Activated CD4-positive, alpha-beta T cell treated with anti-CD3 and anti-CD28 coated beads, Interleukin-2, amount 10 ng/mL, durations not matched to agents 7 days and 5 days (primary cell): Measurements from ENCODE around the gene CFAP43. TPM values are rescaled to one million over a fixed set of nuclear protein-coding genes. Genes with fewer than 3 reads are reported as not detected.

Experiments
- CTCF ChIA-PET: fragments of 350-600 bp; sonication (Branson Sonifier 250); formaldehyde crosslinking; loops from one replicate; lab custom pipeline; 2021; ENCODE audit warnings: antibody characterized with exemption; lab: Charles Lee
- POLR2A ChIA-PET: fragments of 350-600 bp; sonication (Branson Sonifier 250); formaldehyde crosslinking; loops from one replicate; lab custom pipeline; 2021; ENCODE audit warnings: antibody characterized with exemption; lab: Charles Lee
- DNase-seq: peaks from one replicate; pipeline ENCODE4 v3.0.0-alpha.2; 2020
- H3K27ac Mint-ChIP-seq: one replicate; pipeline ENCODE4 v1.8.0; 2021; ENCODE audit warnings: mild to moderate bottlenecking, moderate library complexity, mixed read lengths
- H3K27me3 Mint-ChIP-seq: one replicate; pipeline ENCODE4 v1.8.0; 2021; ENCODE audit warnings: mixed read lengths
- H3K36me3 Mint-ChIP-seq: one replicate; pipeline ENCODE4 v1.8.0; 2021; ENCODE audit warnings: low read depth, mixed read lengths
- H3K4me1 Mint-ChIP-seq: one replicate; pipeline ENCODE4 v1.8.0; 2021; ENCODE audit warnings: mixed read lengths
- H3K4me3 Mint-ChIP-seq: one replicate; pipeline ENCODE4 v1.8.0; 2021; ENCODE audit warnings: mild to moderate bottlenecking, moderate library complexity, mixed read lengths
- H3K9me3 Mint-ChIP-seq: one replicate; pipeline ENCODE4 v1.8.0; 2021; ENCODE audit warnings: mixed read lengths
- total RNA-seq, 2 experiments: library from RNA; stranded (reverse); gene quantifications; one replicate each; pipeline ENCODE4 v1.2.3, GENCODE V29; 2021

CFAP43 gene
- total RNA-seq, 2 experiments from 2014 or later = not detected

DNA sequence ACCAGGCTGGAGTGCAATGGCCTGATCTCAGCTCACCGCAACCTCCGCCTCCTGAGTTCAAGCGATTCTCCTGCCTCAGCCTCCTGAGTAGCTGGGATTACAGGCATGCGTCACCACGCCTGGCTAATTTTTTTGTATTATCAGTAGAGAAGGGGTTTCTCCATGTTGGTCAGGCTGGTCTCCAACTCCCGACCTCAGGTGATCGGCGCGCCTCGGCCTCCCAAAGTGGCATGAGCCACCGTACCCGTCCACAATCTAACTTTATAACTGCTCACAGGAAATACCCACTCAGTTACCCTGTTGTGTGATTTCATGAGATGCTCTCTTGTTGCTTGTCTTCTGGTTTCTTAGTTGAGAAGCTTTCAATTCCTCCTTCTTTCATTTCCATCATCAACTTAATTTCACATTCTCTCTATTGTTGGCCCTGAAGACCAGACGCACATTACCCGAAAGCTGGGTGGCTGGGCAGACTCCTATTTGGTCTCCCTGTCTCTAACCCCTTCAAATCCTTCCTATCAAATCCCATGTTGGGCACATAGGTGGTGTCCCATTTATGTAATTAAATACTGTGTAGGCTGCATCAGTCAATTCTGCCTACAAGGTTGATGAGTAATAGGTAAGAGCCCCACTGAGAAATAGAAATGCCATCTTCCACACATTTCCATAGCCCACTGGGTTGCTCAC is 35.7 kb upstream of the CFAP43 start:
- CTCF ChIA-PET = interaction anchor here (1.2 kb wide), 2 partner anchors 11 to 14 kb away, joined by 4 to 5 read pairs; no protein-coding TSS in a partner anchor
- H3K27ac Mint-ChIP-seq = peak overlapping the region; percentile 97
- peak overlapping the region; percentile 91 for H3K4me3 Mint-ChIP-seq
- H3K9me3 Mint-ChIP-seq = no peaks in the 10 kb centered on the region
- DNase-seq = no peak
- POLR2A ChIA-PET = no interaction called here
- peaks cover 44% of the 10 kb centered on the region for H3K36me3 Mint-ChIP-seq
- H3K4me1 Mint-ChIP-seq = peaks cover 42% of the 10 kb centered on the region
- peaks cover 2% of the 10 kb centered on the region for H3K27me3 Mint-ChIP-seq

GRCh38 chr10:104264783-104265182 is 32.6 kb upstream of the CFAP43 start:
- Mint-ChIP-seq H3K27ac (no peak overlapping the region), H3K4me3 (no peak overlapping the region), H3K9me3 (no peaks in the 10 kb centered on the region), H3K36me3 (peaks cover 73% of the 10 kb centered on the region), H3K4me1 (peaks cover 67% of the 10 kb centered on the region), H3K27me3 (no peaks in the 10 kb centered on the region)
- ChIA-PET POLR2A (no interaction called here), CTCF (interaction anchor here (2.3 kb wide), 1 partner anchor 10 kb away, joined by 12 read pairs; no protein-coding TSS in a partner anchor)
- DNase-seq = no peak

GRCh38 chr10:104262055-104262454 is 29.9 kb upstream of the CFAP43 start:
- no peak for DNase-seq
- no peak overlapping the region for H3K4me3 Mint-ChIP-seq
- H3K27me3 Mint-ChIP-seq = no peaks in the 10 kb centered on the region
- CTCF ChIA-PET = interaction anchor here (1.0 to 1.1 kb wide), 2 partner anchors 9 to 374 kb away, joined by 3 read pairs; no protein-coding TSS in a partner anchor
- H3K4me1 Mint-ChIP-seq = peaks cover 72% of the 10 kb centered on the region
- no peaks in the 10 kb centered on the region for H3K9me3 Mint-ChIP-seq
- POLR2A ChIA-PET = no interaction called here
- no peak overlapping the region for H3K27ac Mint-ChIP-seq
- peaks cover 75% of the 10 kb centered on the region for H3K36me3 Mint-ChIP-seq

- DNase-seq = no peak
- Mint-ChIP-seq H3K27ac (peak overlapping the region; percentile 84), H3K36me3 (peaks cover 68% of the 10 kb centered on the region), H3K4me3 (peak overlapping the region; percentile 0), H3K27me3 (no peaks in the 10 kb centered on the region), H3K9me3 (no peaks in the 10 kb centered on the region), H3K4me1 (peaks cover 73% of the 10 kb centered on the region)
- ChIA-PET POLR2A (no interaction called here), CTCF (no interaction called here)
Observed at GRCh38 chr10:104260775-104261115, 28.6 kb upstream of the CFAP43 start.

DNA sequence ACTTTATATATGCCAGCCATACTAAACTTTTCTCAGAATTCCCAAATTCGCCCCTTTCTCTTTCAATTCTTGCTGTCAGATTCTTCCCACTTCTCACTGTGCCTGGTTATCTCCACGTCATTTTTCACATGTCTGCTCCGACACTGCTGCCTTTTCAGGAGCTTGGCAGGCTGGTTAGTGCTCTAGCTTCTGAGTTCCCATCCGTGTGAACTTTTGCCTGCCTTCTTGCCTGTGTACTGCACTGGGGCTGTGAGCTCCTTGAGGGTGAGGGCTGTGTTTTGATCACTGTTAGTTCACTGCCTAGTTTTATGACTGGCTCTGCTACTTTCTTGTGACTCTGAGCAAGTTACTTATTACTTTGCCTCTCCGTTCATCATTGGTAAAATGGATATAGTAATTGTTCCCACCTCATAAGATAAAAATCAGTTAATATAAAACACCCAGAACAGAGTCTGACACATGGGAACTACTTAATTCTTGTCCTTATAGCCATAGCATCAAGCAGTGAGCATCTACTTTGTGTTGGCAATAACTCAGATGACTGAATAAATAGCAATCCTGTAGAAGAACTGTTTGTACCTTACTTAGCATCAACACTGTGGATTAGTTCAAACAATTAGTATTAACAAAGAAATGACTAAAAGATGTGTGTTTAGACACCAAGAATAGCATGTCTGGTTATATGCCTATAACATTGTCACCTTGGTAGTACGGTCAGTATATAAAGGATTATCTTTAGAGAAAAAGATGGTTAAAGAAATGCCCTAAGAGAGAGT is 28.0 kb upstream of the CFAP43 start:
- Mint-ChIP-seq H3K27me3 (no peaks in the 10 kb centered on the region), H3K4me3 (no peak overlapping the region), H3K36me3 (peaks cover 65% of the 10 kb centered on the region), H3K27ac (peak overlapping the region; percentile 84), H3K9me3 (no peaks in the 10 kb centered on the region), H3K4me1 (peaks cover 71% of the 10 kb centered on the region)
- CTCF ChIA-PET = interaction anchor here (0.9 to 1.1 kb wide), 2 partner anchors 15 to 16 kb away, joined by 3 to 6 read pairs; no protein-coding TSS in a partner anchor
- DNase-seq = no peak
- POLR2A ChIA-PET = no interaction called here

- no peak for DNase-seq
- Mint-ChIP-seq H3K27ac (no peak overlapping the region), H3K4me3 (no peak overlapping the region), H3K9me3 (no peaks in the 10 kb centered on the region), H3K36me3 (peaks cover 64% of the 10 kb centered on the region), H3K4me1 (peaks cover 69% of the 10 kb centered on the region), H3K27me3 (no peaks in the 10 kb centered on the region)
- CTCF ChIA-PET = interaction anchor here (0.9 to 1.1 kb wide), 2 partner anchors 15 to 17 kb away, joined by 3 to 6 read pairs; no protein-coding TSS in a partner anchor
- POLR2A ChIA-PET = no interaction called here
Observed at GRCh38 chr10:104259456-104259855, 27.3 kb upstream of the CFAP43 start.

GRCh38 chr10:104258209-104258608 is 26.0 kb upstream of the CFAP43 start:
- POLR2A ChIA-PET = no interaction called here
- H3K27ac Mint-ChIP-seq = no peak overlapping the region
- no peaks in the 10 kb centered on the region for H3K27me3 Mint-ChIP-seq

GRCh38 chr10:104257235-104257634 is 25.1 kb upstream of the CFAP43 start:
- Mint-ChIP-seq H3K4me1 (peaks cover 71% of the 10 kb centered on the region), H3K9me3 (no peaks in the 10 kb centered on the region), H3K27ac (no peak overlapping the region), H3K36me3 (peaks cover 51% of the 10 kb centered on the region), H3K4me3 (peak overlapping the region; percentile 23), H3K27me3 (no peaks in the 10 kb centered on the region)
- ChIA-PET CTCF (interaction anchor here (1.0 to 2.8 kb wide), 4 partner anchors 9 to 78 kb away, joined by 3 to 16 read pairs (median 6); no protein-coding TSS in a partner anchor), POLR2A (no interaction called here)
- no peak for DNase-seq

More at GRCh38 chr10:104258209-104258608, 26.0 kb upstream of the CFAP43 start:
- no peak overlapping the region for H3K4me3 Mint-ChIP-seq
- no peak for DNase-seq
- CTCF ChIA-PET = interaction anchor here (2.7 to 2.8 kb wide), 2 partner anchors 10 to 16 kb away, joined by 8 to 16 read pairs; no protein-coding TSS in a partner anchor
- H3K9me3 Mint-ChIP-seq = no peaks in the 10 kb centered on the region
- peaks cover 72% of the 10 kb centered on the region for H3K4me1 Mint-ChIP-seq
- H3K36me3 Mint-ChIP-seq = peaks cover 56% of the 10 kb centered on the region

DNA sequence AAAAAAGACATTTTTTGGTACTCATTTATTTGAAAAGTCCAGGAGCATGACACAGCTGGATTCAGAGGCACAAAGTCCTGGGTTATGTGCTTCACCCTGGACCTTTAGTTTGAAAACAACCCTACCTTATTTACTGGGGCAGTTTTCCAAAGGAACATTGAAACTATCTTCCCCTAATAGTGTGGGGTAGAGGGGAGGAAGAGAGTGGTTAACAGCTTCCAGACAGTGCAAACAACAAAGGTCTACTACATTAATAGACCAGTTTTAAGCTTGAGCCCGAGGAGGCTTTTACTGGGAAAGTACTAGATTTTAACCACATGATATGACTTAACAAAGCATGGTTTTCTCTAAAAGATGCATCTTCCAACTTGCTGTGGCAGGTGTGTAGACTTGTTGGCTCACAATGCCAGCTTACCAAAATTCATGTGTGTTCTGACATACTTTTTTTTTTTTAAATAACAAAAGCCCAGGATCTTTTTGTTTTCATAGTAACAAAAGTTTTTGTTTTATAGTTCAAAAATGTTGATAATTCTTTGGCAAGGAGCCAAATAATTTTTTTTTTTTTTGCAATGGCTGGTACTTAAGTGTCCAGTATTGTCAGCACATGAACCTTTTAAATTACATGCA is 24.3 kb upstream of the CFAP43 start:
- CTCF ChIA-PET = interaction anchor here (0.9 to 2.8 kb wide), 4 partner anchors 8 to 94 kb away, joined by 4 to 16 read pairs (median 6); no protein-coding TSS in a partner anchor

GRCh38 chr10:104255311-104255981 is 23.3 kb upstream of the CFAP43 start:
- H3K4me1 Mint-ChIP-seq = peaks cover 55% of the 10 kb centered on the region
- H3K9me3 Mint-ChIP-seq = no peaks in the 10 kb centered on the region
- CTCF ChIA-PET = interaction anchor here (0.6 to 3.3 kb wide), 14 partner anchors 8 to 367 kb away, joined by 3 to 21 read pairs (median 4); partner anchors contain the start of genes CFAP43 and CFAP58
- no peak for DNase-seq
- peak overlapping the region; percentile 89 for H3K4me3 Mint-ChIP-seq
- H3K27ac Mint-ChIP-seq = peak overlapping the region; percentile 96
- POLR2A ChIA-PET = no interaction called here
- peaks cover 34% of the 10 kb centered on the region for H3K36me3 Mint-ChIP-seq
- H3K27me3 Mint-ChIP-seq = peaks cover 5% of the 10 kb centered on the region

More for the DNA sequence above, 24.3 kb upstream of the CFAP43 start:
- Mint-ChIP-seq H3K36me3 (peaks cover 44% of the 10 kb centered on the region), H3K9me3 (no peaks in the 10 kb centered on the region), H3K27me3 (no peaks in the 10 kb centered on the region), H3K4me1 (peaks cover 65% of the 10 kb centered on the region), H3K27ac (peak overlapping the region; percentile 96), H3K4me3 (peak overlapping the region; percentile 89)
- POLR2A ChIA-PET = no interaction called here
- DNase-seq = no peak

GRCh38 chr10:104254493-104255310 is 22.5 kb upstream of the CFAP43 start, which contains the start of gene GSTO1:
GSTO1 (plus strand) TSS chr10:104254892; CDS start chr10:104254929, 37 bp downstream.
- peak; percentile 60 for DNase-seq
- Mint-ChIP-seq H3K4me3 (peak within 1 kb of the TSS; percentile 89), H3K4me1 (peaks cover 48% of the 10 kb centered on the region), H3K27me3 (peaks cover 12% of the 10 kb centered on the region), H3K36me3 (peaks cover 26% of the 10 kb centered on the region), H3K27ac (peak within 1 kb of the TSS; percentile 96), H3K9me3 (no peaks in the 10 kb centered on the region)
- ChIA-PET POLR2A (no interaction called here), CTCF (interaction anchor here (0.5 to 3.3 kb wide), 14 partner anchors 8 to 367 kb away, joined by 3 to 21 read pairs (median 4); partner anchors contain the start of genes CFAP43 and CFAP58)
